HG03139 (cell line): ENCODE measurements around the gene RHBDF2.
A peak's percentile ranks its signal among the peaks of the same experiment; 100 is the strongest.
"Not testable (repeated sequence)": the region's sequence is repeated elsewhere in the genome, so short reads cannot be mapped to it uniquely, and the experiment has no call there.

ENCODE experiments used
- ATAC-seq: cut with Tn5 transposase; IDR thresholded peaks from one replicate; pipeline ENCODE4 v1.9.1; 2021; ENCODE audit not compliant: unreplicated experiment

The RHBDF2 gene

GRCh38 chr17:76525513-76525833, 24.2 kb upstream of the RHBDF2 start:
- ATAC-seq: not testable (repeated sequence)

GRCh38 chr17:76524598-76525512, 23.6 kb upstream of the RHBDF2 start:
- ATAC-seq: no peak

- ATAC-seq: no peak
Measured at GRCh38 chr17:76523084-76524037, 22.1 kb upstream of the RHBDF2 start.

- ATAC-seq: not testable (repeated sequence)
Measured at GRCh38 chr17:76521683-76522082, 20.5 kb upstream of the RHBDF2 start.

- no peak for ATAC-seq
Measured at GRCh38 chr17:76521262-76521661, 20.0 kb upstream of the RHBDF2 start.

- ATAC-seq: no peak
Measured at GRCh38 chr17:76519048-76519966, 18.1 kb upstream of the RHBDF2 start.

- no peak for ATAC-seq
Measured at GRCh38 chr17:76517638-76518038, 16.4 kb upstream of the RHBDF2 start.

- ATAC-seq: peak; percentile 41
Measured at GRCh38 chr17:76515274-76515949, 14.2 kb upstream of the RHBDF2 start.

- not testable (repeated sequence) for ATAC-seq
Measured at GRCh38 chr17:76514355-76514754, 13.1 kb upstream of the RHBDF2 start.

GRCh38 chr17:76513306-76513692, 12.1 kb upstream of the RHBDF2 start:
- ATAC-seq: no peak

GRCh38 chr17:76512366-76513305, 11.4 kb upstream of the RHBDF2 start:
- no peak for ATAC-seq

GRCh38 chr17:76511668-76512365, 10.6 kb upstream of the RHBDF2 start:
- no peak for ATAC-seq

- no peak for ATAC-seq
Measured at GRCh38 chr17:76510831-76511244, 9.6 kb upstream of the RHBDF2 start.

GRCh38 chr17:76508472-76509063, 7.3 kb upstream of the RHBDF2 start:
- ATAC-seq: not testable (repeated sequence)

GRCh38 chr17:76506408-76507345, 5.5 kb upstream of the RHBDF2 start:
- no peak for ATAC-seq

- ATAC-seq: no peak
Measured at GRCh38 chr17:76504117-76504516, 2.9 kb upstream of the RHBDF2 start.
